Activated T-cell treated with anti-CD3 and anti-CD28 coated beads for 48 hours (primary cell): Measurements from ENCODE around the gene PDZRN3.

Experiments
- DNase-seq: peaks from one replicate; pipeline ENCODE4 v3.0.0-alpha.2; 2020; ENCODE audit warnings: low read depth

Gene PDZRN3

DNA sequence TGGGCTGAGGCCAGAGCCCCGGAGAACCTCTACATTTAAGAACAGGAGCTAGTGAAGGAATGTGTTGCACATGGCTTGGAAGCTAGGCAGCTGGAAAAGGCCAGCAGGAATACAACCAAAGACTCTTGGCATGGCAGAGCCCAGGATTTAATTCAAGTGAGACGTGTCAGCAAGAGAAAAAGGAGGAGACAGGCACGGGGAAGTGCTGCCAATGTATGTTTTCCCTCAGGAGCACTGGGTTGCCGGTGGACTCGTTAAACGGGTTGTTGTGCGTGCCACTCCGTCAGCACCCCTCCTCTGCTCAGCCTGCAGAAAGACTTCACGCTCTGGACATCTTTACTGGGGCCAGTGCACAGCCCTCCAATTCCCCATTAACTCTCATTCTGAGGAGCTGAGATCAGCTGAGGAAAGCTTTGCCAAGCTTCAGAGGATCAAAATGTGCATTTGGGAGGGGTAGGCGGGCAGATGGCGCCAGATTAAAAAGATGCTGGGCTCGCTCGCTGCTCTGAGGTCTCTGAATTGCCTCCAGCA lies 103.7 kb downstream of the PDZRN3 start:
- no peak for DNase-seq

DNA sequence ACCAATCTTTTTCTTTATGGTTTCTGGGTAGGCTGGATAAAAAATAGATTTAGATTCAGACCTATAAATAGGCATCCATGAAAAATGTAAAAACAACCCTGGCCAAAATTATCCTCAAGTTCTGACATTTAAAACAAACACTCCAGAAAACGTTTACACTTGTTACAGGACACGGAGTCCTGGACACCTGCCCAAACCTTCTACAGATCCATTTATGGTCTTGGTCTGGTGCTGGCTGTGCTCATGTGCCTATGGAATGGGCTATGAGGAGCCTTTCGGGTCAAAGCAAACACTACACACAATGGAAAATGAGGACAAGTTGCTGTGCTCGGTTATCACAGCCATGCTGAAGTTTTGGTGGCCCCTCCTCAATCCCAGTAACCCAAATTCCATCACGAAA lies 108.1 kb downstream of the PDZRN3 start:
- no peak for DNase-seq

DNA sequence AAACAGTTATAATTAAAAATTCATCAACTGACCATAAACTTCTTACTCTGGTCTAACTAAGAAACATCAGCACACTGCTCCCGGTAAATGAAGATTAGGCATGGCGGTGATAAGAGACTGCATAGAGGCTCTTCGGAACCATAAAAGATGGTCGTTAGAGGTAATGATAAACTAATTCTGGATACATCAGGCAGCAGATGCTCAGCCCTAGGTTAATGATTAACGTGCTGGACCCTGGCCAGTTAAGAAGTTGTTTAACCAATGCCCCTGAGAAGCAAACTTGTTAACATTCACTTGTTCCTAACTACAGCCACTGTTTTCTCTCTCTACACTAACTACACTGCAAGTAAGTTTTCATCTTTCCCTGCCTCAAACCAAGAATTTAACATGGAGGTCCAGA lies 111.5 kb downstream of the PDZRN3 start:
- no peak for DNase-seq

DNA sequence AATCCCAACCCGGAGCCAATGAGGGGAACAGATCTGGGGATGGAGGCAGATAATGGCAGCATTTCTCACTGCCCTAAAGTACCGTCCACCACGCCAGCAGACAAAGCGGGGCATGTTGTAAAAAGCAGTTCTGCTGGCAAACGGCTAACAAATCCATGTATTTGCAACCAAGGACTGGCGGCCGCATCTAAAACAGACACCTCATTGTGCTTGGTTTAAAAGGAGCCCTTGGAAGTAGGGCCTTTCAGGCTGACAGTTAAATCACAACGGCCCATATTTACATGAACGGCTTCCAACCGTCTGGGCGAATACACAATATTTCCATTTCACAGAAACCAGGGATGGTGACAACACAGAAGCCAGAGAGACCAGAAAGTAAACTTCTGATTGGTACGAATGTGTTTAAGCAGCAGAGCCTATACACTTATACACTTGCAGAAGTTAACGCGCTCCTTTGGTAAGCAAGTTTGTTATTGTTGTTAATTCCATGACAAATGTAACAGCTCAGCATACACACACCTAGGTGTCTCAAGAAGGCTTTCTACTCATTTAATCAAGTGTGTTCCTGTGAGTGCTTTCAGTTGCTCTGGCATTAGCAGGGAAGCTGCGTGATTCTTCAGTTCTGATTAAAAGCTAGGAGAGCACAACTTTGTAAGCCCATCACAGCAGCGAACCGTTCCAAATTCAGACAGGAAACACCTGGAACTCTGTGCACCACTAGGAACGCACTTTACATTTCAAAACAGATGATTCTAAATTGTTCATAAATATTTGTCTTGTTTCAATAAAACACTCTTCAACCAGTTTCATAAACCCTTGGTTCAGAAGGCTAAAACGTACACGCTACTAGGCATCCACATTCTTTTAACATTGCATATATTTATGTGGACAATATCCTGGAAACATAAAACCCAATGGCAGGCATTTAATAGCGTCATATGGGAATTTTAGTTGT lies 112.9 kb downstream of the PDZRN3 start:
- no peak for DNase-seq

DNA sequence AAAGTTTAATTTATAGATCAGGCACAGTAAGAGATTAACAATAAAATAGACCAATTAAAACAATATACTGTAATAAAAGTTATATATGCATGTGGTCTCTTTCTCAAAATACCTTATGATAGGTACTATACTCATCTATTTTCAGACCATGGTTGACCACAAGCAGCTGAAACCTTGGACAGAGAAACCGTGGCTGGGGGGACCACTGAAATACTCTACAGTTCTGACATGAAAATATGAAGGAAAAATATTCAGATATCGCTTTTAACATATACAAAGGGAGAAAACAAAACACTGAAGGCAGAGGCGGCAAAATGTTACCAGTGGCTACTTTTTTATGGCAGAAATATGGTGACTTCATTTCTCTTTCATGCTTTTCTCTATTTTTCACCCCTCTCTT lies 114.0 kb downstream of the PDZRN3 start:
- no peak for DNase-seq

DNA sequence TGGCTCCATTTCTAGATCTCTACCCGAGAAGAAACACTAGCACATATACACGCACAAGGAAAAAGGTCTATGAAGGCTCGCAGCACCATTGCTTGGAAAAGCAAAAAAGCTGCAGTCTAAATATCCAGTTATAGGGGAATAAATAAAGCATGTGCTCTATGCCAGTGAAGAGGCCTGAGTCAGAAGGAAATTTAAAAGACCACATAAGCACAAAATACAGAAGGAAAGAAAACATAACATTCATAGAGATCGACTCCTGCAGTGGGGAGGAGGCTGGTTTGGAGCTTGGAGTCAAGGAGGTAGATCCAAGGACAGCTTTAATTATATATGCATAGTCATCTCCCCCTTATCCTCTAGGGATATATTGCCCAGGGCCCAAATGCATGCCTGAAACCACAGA lies 114.4 kb downstream of the PDZRN3 start:
- no peak for DNase-seq

DNA sequence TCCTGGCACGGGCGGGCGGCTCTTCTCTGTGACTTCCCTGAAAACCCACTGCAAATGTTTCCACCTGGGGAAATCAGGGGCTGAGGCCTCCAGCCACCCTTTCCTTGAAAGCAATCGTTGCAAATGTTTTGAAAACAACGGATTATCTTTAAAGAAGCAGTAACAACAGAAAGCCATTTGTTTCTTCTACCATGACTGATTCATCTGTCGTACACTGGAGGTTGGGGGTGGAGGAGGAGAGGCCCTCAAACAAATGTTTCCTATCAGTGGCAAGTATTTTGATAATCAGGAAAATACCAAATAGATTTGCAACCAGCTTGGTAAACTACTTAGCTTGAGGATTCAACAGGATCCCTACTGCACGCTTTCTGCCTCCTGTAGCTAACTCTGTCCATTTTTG lies 114.9 kb downstream of the PDZRN3 start:
- no peak for DNase-seq

DNA sequence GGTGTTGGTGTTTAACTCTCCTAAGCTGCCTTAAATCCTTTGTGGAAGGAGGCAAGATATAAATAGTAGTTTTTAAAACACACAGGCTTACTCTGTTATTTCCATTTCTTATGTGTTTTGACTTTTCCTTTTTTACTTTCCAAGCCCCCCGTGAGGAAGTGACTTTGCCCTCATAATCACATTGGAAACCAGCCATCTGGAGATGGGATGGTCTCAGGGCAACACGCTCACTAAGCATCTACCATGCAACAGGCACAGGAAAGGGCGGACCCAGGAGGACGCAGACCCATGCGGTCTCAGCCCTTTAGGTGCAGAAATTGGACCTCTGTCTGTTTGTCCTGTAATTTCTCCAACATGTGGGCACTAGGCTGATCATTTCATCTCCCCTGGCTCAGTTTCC lies 115.7 kb downstream of the PDZRN3 start:
- no peak for DNase-seq

DNA sequence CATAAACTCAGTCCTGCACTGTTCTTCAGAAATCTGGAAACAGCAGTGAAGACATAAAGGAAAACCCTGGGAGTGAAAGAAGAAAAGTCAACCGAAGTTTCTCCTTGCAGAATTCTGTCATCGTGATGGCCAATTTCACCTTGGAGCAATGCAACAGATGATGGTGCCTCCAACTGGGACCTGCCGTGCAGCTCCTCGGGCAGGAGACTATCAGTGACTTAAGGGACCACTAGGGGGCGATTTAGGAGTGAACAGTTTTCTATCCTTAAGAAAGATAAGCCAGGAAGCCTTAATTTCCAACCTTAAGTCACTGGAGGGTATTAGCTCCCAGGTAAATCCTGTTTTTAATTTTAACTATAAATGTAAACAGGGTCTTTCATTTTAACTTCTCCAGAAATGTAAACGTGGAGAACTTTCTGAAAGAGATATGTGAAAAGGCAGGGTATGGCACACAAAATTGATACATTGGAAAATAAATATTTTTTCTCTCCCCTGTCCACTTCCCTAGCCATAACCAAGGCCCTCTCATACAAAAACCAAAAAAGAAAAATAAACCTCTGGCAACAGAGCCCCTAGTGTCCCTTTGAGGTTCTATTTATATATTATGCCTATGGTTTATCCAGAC lies 116.3 kb downstream of the PDZRN3 start:
- DNase-seq = peak; percentile 3

DNA sequence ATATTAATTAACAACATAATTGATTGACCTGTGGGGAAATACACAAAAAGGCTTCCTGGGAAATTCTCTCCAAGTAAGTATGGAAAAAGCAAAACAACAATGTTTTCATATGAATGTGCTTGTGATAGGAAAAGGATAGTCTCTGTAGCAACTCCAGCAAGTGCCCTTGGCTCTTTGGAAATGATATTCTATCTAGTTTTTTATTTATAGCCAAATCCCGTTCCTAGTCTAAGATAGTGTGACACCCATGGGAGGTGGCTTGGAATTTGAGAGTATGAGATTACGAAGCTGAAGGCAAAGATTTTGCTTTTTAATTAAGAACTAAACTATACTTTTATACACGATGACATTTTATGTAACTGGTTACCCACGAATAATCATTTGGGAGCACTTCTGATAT lies 119.9 kb downstream of the PDZRN3 start:
- no peak for DNase-seq

DNA sequence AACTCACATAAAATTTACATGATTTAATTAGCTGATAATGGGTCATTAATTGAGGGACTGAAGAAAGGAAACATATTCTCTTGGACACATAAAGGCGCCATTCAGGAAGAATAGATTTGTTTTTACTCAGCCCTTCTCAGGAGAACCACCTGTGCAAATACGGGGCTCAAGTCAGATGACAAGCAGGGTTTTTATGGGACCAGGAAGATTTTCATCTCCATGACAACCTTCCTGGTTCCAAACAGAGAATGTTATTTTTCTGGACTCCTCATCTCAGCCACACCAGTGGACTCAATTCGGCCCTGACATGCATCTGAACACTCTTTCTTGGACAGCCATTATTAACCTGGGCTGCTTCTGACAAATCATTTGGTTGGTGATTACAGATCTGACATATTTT lies 120.5 kb downstream of the PDZRN3 start:
- no peak for DNase-seq

DNA sequence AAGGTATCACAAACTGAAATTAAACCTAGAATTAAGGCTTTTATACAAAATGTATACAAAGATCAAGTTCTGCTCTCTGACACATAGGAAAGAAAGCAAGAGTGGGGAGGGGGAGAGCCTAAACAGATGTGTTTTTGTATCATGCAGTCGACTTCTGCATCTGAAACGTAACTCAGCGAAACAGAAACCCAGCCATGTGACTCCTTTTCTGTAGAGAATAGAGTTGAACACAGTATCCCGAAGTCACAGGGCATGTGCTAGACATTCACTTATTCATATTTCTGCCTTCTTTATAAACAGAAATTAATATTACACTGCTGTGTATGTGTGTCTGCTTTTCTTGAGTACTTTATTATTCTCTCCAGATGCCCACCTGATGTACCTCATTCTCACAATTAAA lies 121.0 kb downstream of the PDZRN3 start:
- DNase-seq = no peak

DNA sequence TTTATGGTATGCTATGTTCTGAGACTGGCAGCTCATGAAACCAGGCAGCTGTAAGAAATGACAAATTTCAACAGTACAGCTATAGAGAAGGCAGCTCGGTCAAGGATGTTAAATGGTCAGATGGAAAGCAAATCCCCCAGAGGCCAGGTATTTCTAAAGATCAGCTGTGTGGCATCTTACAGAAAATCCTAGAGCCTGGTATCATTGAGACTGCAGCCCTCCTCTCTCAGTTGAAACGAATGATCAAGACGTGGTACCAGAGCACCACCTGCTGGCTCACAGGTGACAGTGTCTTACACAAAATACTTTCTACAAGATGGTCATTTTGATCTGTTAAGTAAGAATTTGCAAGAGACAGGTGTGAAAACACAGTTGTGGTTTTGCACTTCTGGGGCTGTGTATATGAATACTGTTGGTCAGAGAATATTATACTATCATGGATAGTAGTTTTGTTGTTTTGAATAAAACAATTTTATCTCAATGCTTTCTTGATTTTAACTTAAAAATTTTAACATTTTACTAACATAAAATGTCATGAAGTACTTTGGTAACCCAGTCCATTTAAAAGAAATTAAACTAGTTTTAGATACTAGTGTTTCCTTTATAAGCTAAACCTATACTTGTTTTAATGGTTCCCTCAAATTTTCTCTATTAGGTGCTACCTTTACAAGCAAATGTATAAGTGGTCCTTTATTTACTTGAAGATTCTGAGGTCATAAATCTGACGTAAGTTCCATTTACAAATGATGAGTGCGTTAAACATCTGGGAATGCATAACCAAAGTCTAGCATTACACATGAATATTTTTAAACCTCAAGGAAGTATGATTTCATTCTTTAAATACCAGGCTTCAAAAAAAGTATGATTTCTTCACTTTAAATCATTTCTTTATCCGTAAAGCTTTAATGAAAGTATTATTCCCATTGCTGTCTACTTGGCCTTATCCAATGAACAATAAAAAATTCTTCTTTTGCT lies 121.8 kb downstream of the PDZRN3 start:
- peak; percentile 44 for DNase-seq

DNA sequence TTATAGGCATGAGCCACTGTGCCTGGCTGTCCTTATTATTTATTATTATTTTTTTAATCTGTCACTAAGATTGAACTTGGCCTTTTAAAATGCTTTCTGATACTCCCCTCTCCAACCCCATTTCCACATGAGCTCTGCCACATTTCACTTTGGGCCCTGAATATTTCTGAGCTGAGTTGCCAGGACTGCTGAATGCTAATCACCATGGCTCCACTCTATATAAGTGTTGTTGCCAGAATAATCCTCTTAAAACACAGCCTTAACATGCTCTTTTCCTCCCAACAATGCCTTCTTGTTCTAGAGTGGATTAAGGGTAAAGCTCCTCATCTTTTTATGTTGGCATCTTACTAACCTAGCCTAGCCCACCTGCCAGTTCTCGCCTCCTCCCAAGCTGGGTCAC lies 124.4 kb downstream of the PDZRN3 start:
- no peak for DNase-seq

DNA sequence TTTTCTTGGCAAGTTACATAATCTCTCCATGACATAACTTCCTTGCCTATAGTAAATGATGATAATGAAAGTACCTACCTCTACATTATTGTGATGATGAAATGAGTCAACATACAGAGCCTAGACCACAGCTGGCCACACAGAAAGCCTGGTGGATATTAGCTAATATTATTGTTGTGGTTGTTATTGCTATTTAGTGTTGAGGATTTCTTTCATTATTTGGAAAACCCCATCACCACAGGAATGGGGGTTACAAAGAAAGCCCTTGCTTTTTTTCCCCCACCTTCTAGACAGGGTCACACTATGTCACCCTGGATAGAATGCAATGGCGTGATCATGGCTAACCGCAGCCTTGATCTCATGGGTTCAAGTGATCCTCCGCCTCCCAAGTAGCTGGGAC lies 125.0 kb downstream of the PDZRN3 start:
- no peak for DNase-seq

DNA sequence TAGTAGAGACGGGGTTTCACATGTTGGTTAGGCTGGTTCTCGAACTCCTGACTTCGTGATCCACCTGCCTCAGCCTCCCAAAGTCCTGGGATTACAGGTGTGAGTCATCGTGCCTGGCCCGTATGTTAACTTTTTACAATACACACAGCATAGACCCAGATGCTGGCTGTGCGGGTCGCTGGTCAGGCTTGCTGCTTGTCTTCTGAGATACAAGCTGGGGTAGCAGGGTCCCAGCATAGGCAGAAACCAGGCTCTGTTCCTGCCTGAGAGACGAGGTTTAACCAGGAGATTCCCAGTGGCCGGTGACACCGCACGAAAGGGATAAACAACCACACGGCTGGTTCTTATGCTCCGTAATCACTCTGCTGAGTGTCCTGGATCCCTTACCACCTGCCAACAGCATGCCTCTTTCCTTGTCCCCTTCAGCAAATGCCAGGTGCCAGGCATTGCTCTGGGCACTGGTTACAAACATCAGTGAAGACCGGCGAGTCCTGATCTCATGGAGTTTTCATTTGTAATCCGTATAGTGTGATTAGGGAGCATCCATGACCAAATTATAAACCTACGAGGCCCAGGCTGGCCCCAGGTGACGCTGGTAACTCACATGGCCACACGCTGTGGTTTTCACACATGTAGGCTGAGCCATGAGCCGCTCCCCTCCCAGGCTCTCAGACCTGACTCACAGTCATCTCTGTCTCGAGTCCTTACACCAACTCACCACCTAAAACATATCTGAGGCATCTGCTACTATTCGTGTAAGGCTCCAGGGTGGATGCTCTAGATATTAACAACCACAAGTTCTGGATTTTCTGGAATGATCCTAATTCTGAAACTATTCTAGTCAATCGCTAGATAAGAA lies 125.7 kb downstream of the PDZRN3 start:
- peak; percentile 4 for DNase-seq

DNA sequence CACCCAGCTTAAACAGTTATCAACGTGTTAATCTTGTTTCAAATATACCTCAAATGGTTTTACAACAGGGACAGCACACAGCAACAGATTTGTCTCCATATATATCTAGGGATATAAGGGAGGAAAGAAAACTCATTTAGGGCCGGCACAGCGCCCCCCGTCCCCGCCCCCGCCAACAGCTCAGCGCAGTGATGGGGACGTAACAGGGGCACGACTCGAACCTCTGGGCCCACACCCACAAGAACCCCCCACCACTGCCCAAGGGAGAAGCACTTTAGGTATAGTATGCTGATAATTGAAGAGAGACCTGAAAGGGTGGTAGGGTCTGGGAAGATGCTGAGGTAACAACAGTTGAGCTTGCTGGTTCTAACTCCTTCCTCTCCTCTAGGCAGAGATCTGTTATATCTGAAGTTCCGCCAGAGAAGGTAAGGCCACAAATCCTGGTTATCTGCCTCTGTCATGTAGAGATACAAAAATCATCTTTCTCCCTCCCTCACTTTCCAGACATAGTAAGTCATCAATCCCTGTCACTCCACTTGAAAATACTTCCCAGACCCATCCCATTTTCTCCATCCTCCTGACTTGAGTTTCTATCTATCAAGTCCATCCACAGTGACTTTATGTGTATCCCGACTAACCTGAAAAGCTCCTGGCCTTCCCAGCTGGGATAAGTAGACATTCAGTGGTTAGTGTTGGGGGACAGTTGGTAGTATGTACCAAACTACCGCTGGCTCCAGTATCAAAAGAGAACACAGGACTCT lies 126.9 kb downstream of the PDZRN3 start:
- DNase-seq = no peak

DNA sequence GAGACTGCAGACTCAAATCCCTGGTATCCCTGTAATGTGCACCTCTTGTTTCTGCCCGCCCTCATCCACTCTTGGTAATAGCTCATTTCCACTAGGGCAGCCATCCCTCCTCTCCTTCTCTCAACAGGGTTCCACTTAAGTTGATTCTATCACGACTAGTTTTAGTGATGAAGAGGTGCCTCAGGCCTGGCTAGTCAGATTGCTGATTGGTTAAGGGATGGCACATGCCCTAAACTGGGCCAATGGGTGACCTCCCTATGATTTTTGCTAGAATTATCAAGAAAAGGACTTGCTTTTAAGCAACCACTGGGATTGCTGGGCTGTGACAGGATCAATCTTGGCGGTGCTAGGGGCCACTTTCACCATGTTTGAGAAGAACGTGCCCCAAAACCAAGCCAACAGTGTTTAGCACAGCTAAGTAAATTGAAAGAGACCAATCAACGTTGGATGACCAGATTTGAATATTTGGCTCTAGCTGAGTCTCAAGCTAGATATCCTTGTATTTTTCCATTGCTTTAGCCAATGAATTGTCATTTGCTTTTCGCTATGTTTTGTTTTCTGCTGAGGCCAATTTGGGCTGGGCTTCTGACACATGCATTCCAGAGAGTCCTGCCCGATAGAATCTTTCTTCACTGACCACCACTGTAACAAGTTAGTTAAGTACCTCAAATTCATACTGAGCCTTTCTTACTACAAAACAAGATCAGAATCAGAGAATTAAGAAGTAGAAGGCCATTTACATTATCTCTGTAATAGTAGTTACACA lies 131.0 kb downstream of the PDZRN3 start:
- no peak for DNase-seq

DNA sequence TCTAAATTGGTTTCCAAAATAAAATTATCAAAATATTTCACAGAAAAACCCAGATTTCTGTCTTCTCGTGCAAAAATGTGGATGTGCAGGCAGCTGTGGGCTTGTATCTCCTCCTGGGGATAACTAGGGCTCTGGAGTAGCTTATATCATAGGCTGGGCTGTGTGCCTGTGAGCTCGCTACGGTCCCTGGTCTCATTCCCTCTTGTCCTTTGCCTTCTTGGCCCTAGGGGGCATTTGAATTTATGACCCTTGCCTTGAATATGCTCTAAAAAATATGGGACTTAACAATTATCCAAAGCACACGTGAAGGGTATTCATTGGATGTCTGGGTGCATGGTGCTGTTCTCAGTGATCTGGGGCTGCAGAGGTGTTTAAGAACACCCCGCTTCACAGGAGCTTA lies 132.6 kb downstream of the PDZRN3 start:
- DNase-seq = no peak

DNA sequence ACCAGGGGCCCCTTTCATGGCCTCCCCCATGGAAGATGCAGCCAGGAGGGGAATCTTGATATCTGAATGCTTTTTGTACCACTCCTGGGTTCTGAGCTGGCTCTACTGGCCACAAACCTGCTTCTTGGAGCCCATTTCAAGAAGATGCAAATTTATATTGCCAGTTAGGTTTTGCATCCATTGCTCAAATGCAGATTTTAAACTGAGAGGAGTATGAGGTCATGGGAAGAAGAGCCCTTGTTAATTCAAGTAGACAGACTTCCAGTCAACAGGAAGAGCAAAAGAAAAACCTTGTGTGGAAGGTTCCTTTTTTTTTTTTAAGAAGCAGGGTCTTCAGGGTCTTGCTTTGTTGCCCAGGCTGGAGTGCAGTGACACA lies 133.5 kb downstream of the PDZRN3 start:
- DNase-seq = no peak
